Measurements from ENCODE around the gene LHPP. TPM values are rescaled to one million over a fixed set of nuclear protein-coding genes. Genes with fewer than 3 reads are reported as not detected.

Gene LHPP
- total RNA-seq, 1 donor from 2014 or later, result 7.6 TPM

DNA sequence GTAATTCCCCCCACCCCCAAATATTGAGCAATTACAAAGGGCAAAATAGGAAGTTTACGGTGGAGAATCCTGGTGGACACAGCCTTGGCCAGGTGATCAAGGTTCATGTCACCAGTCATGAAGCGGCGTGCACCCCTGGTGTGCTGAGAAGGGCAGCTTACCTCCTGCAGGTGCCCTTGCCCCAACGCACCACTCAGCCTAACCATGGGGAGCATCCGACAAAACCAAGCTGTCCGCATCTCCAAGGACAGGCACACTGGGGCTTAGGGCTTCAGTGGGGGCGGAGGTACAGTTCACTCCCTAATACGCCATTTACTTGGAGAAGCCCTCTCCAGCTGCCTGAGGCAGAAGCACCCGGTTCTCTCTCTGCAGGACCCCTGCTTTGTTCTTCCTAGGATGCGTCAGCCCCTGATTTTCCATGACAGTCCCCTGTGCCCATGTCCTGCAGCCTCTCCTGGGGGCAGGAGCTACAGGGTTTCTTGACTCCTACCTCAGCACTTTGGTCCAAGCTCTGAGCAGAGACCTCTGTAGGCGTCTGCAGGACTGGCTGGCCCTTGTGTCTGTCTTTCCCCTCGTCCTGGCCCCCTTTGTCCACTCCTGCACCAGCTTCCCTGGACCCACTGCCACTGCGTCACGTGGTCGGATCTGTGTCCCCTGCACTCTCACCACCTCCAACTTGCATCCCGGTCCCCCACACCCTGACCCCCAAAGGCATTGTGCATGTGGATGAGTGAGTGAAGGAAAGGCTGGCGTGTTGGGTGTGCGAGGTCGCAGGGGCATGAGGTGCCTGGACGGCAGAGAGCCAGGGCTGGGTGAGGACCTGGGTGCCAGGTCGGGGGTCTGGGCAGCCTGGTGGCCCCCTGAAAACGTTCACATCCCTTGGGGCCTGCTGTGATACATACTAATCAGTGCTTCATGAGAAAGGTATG lies 113.7 kb downstream of the LHPP start:
- intact Hi-C loops (cut with micrococcal nuclease), result no loop called here
- Histone ChIP-seq H3K4me3 (no peak overlapping the region), H3K4me1 (no peaks in the 10 kb centered on the region), H3K36me3 (no peaks in the 10 kb centered on the region), H3K27me3 (ENCODE audit: low read depth) (no peaks in the 10 kb centered on the region), H3K27ac (replicated peaks) (no peak overlapping the region), H3K9me3 (replicated peaks) (peaks cover 11% of the 10 kb centered on the region)
- DNase-seq, result no peak
- TF ChIP-seq, protein P1, sequence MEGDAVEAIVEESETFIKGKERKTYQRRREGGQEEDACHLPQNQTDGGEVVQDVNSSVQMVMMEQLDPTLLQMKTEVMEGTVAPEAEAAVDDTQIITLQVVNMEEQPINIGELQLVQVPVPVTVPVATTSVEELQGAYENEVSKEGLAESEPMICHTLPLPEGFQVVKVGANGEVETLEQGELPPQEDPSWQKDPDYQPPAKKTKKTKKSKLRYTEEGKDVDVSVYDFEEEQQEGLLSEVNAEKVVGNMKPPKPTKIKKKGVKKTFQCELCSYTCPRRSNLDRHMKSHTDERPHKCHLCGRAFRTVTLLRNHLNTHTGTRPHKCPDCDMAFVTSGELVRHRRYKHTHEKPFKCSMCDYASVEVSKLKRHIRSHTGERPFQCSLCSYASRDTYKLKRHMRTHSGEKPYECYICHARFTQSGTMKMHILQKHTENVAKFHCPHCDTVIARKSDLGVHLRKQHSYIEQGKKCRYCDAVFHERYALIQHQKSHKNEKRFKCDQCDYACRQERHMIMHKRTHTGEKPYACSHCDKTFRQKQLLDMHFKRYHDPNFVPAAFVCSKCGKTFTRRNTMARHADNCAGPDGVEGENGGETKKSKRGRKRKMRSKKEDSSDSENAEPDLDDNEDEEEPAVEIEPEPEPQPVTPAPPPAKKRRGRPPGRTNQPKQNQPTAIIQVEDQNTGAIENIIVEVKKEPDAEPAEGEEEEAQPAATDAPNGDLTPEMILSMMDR (IDR thresholded peaks at IDR 0.05; ENCODE audit: borderline replicate concordance), result no peak

DNA sequence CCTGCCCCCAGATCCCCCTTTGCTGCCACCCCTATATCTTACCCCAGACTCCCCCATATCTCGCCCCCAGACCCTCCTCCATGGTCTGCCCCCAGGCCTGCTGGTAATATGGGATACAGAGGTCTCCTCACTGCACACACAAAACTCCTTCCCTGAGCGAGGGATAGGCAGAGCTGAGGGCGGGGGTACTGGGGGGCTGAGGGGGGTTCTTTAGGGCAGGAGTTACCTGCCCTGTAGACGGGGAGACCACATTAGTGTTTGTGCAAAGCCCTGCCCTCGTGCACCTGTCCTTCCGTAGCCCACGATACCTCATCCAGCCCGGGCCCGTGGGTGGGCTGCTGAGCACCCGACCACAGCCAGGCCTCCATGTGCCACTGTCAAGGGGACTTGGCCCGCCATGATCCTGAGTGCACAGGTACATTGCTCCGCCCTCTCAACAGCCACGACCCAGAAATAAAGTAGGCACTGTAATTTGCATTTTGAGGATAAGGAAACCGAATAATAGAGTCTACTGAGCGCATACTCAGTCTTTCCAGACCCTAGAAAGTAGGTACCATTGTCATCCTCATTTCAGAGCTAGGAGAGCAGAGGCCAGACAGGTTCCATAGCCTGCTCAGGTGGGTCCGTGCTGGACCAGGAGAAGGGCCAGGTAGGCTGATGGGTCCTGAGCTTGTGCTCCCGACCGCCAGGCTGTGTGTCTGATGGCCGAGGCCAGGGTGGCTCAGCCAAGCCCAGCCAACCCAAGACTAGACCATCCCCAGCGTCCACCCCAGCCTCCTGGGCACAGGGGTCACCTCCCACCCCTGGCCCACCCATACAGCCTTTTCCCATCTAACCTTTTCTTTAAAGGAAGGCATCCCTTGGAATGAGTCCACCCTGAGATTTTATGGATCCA lies 115.2 kb downstream of the LHPP start:
- Histone ChIP-seq H3K4me1 (no peaks in the 10 kb centered on the region), H3K27ac (replicated peaks) (no peak overlapping the region), H3K4me3 (no peak overlapping the region), H3K9me3 (replicated peaks) (peaks cover 19% of the 10 kb centered on the region), H3K27me3 (ENCODE audit: low read depth) (no peaks in the 10 kb centered on the region), H3K36me3 (no peaks in the 10 kb centered on the region)
- DNase-seq, result no peak
- intact Hi-C loops (cut with micrococcal nuclease), result no loop called here
- TF ChIP-seq, protein P1 (IDR thresholded peaks at IDR 0.05; ENCODE audit: borderline replicate concordance), result no peak

GRCh38 chr10:124577651-124578050 lies 116.0 kb downstream of the LHPP start:
- no peak overlapping the region for H3K4me3 ChIP-seq
- H3K27ac ChIP-seq (replicated peaks), result no peak overlapping the region
- TF ChIP-seq, protein P1 (IDR thresholded peaks at IDR 0.05; ENCODE audit: borderline replicate concordance), result no peak
- peaks cover 19% of the 10 kb centered on the region for H3K9me3 ChIP-seq (replicated peaks)
- no peaks in the 10 kb centered on the region for H3K4me1 ChIP-seq
- DNase-seq, result no peak
- no peaks in the 10 kb centered on the region for H3K36me3 ChIP-seq
- intact Hi-C loops (cut with micrococcal nuclease), result no loop called here
- H3K27me3 ChIP-seq (ENCODE audit: low read depth), result no peaks in the 10 kb centered on the region

DNA sequence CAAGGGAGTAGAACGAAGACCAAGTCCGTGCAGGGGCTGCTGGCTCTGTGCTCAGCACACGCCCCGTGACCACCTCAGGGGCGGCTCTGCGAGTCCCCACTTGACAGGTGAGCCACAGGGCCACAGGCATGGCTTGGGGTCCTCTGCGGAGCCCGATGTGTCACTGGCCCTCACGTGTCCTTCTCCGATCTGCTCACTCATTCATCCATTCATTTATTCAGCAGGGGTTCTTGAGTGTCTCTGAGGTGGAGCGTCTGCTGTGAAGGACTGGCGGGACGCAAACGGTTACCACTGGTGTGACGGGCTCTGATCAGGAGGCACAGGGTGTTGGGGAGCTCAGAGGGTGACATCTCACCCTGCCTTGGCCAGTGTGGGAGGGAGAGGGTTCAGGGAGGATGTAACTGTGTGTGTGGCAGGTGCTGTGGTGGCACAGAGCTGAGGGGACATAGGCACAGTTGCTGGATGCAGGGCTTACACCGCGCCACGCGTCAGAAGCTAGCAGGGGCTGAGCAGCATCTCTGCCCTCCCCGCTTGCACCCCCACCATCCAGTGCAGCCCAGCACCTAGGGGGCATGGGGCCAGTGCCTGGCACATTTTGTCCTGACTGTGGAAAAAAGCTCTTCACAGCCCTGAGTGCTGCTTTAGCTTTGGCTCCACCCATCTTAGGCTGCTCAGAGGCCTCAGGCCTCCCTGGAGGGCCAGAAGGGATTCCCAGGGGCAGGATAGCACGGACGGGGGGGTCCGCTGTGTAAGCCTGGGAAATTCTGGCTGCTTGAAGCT lies 116.8 kb downstream of the LHPP start:
- TF ChIP-seq, protein P1 (IDR thresholded peaks at IDR 0.05; ENCODE audit: borderline replicate concordance), result no peak
- intact Hi-C loops (cut with micrococcal nuclease), result no loop called here
- no peaks in the 10 kb centered on the region for H3K36me3 ChIP-seq
- H3K4me3 ChIP-seq, result no peak overlapping the region
- no peaks in the 10 kb centered on the region for H3K27me3 ChIP-seq (ENCODE audit: low read depth)
- no peaks in the 10 kb centered on the region for H3K4me1 ChIP-seq
- peaks cover 19% of the 10 kb centered on the region for H3K9me3 ChIP-seq (replicated peaks)
- H3K27ac ChIP-seq (replicated peaks), result no peak overlapping the region
- DNase-seq, result no peak

GRCh38 chr10:124579011-124579399 lies 117.4 kb downstream of the LHPP start:
- DNase-seq, result no peak
- H3K36me3 ChIP-seq, result no peaks in the 10 kb centered on the region
- TF ChIP-seq, protein P1 (IDR thresholded peaks at IDR 0.05; ENCODE audit: borderline replicate concordance), result no peak

More at GRCh38 chr10:124579011-124579399, 117.4 kb downstream of the LHPP start:
- intact Hi-C loops (cut with micrococcal nuclease), result no loop called here
- H3K4me3 ChIP-seq, result no peak overlapping the region
- no peak overlapping the region for H3K27ac ChIP-seq (replicated peaks)
- no peaks in the 10 kb centered on the region for H3K4me1 ChIP-seq
- H3K27me3 ChIP-seq (ENCODE audit: low read depth), result no peaks in the 10 kb centered on the region
- H3K9me3 ChIP-seq (replicated peaks), result peaks cover 19% of the 10 kb centered on the region
